ENCODE data around the gene CTNNA1.
"Not testable (repeated sequence)": the region's sequence is repeated elsewhere in the genome, so short reads cannot be mapped to it uniquely, and the experiment has no call there.

Gene CTNNA1

GRCh38 chr5:138914338-138914737, 161.1 kb downstream of the CTNNA1 start:
- Histone ChIP-seq H3K27me3 (ENCODE audit: insufficient read depth, low read length, poor library complexity, severe bottlenecking) (no peaks in the 10 kb centered on the region), H3F3A (ENCODE audit: low read depth) (no peaks in the 10 kb centered on the region), H3K4me3 (ENCODE audit: low read length, poor library complexity, severe bottlenecking) (no peak overlapping the region), H3K4me2 (ENCODE audit: low read depth, low read length, poor library complexity, severe bottlenecking) (no peak overlapping the region), H2AFZ (ENCODE audit: low read length) (no peak overlapping the region), H3K9me3 (ENCODE audit: insufficient read depth, low read depth, low read length) (peaks cover 10% of the 10 kb centered on the region; the same call in 1 of the 2 replicates), H3K79me2 (ENCODE audit: insufficient read depth, low read length) (no peaks in the 10 kb centered on the region), H3K4me1 (ENCODE audit: insufficient read depth, low read length, poor library complexity, severe bottlenecking) (peaks cover 14% of the 10 kb centered on the region), H3K9ac (ENCODE audit: low read depth, low read length, poor library complexity, severe bottlenecking) (no peak overlapping the region), H3K36me3 (ENCODE audit: insufficient read depth, low read length) (peaks cover 6% of the 10 kb centered on the region; the same call in 1 of the 2 replicates), H4K20me1 (ENCODE audit: insufficient read depth, low read length, poor library complexity, severe bottlenecking) (no peaks in the 10 kb centered on the region), H3K9me2 (replicated peaks; ENCODE audit: low read depth, low read length) (no peaks in the 10 kb centered on the region)
- TF ChIP-seq EZH2phosphoT487 (IDR thresholded peaks at IDR 0.05; ENCODE audit: borderline replicate concordance) = no peak
- TF ChIP-seq CTCF (conservative IDR thresholded peaks at IDR 0.05; ENCODE audit: low read length) = no peak

GRCh38 chr5:138918686-138919085, 165.5 kb downstream of the CTNNA1 start:
- H3K9ac ChIP-seq (ENCODE audit: low read depth, low read length, poor library complexity, severe bottlenecking) = no peak overlapping the region
- H3K9me3 ChIP-seq (ENCODE audit: insufficient read depth, low read depth, low read length) = no peaks in the 10 kb centered on the region
- no peaks in the 10 kb centered on the region for H3K9me2 ChIP-seq (replicated peaks; ENCODE audit: low read depth, low read length)
- H3K36me3 ChIP-seq (ENCODE audit: insufficient read depth, low read length) = no peaks in the 10 kb centered on the region
- no peaks in the 10 kb centered on the region for H3K79me2 ChIP-seq (ENCODE audit: insufficient read depth, low read length)
- H3F3A ChIP-seq (ENCODE audit: low read depth) = no peaks in the 10 kb centered on the region
- no peak for TF ChIP-seq CTCF (conservative IDR thresholded peaks at IDR 0.05; ENCODE audit: low read length)
- peaks cover 7% of the 10 kb centered on the region for H3K4me1 ChIP-seq (ENCODE audit: insufficient read depth, low read length, poor library complexity, severe bottlenecking)
- no peak overlapping the region for H2AFZ ChIP-seq (ENCODE audit: low read length)
- no peaks in the 10 kb centered on the region for H3K27me3 ChIP-seq (ENCODE audit: insufficient read depth, low read length, poor library complexity, severe bottlenecking)
- H4K20me1 ChIP-seq (ENCODE audit: insufficient read depth, low read length, poor library complexity, severe bottlenecking) = no peaks in the 10 kb centered on the region
- H3K4me3 ChIP-seq (ENCODE audit: low read length, poor library complexity, severe bottlenecking) = no peak overlapping the region
- H3K4me2 ChIP-seq (ENCODE audit: low read depth, low read length, poor library complexity, severe bottlenecking) = no peak overlapping the region

- Histone ChIP-seq H3K27me3 (ENCODE audit: insufficient read depth, low read length, poor library complexity, severe bottlenecking) (no peaks in the 10 kb centered on the region), H3F3A (ENCODE audit: low read depth) (no peaks in the 10 kb centered on the region), H3K9ac (ENCODE audit: low read depth, low read length, poor library complexity, severe bottlenecking) (no peak overlapping the region), H4K20me1 (ENCODE audit: insufficient read depth, low read length, poor library complexity, severe bottlenecking) (no peaks in the 10 kb centered on the region), H3K4me3 (ENCODE audit: low read length, poor library complexity, severe bottlenecking) (no peak overlapping the region), H3K9me3 (ENCODE audit: insufficient read depth, low read depth, low read length) (no peaks in the 10 kb centered on the region), H3K36me3 (ENCODE audit: insufficient read depth, low read length) (peaks cover 8% of the 10 kb centered on the region; the same call in 1 of the 2 replicates), H2AFZ (ENCODE audit: low read length) (no peak overlapping the region), H3K79me2 (ENCODE audit: insufficient read depth, low read length) (no peaks in the 10 kb centered on the region), H3K9me2 (replicated peaks; ENCODE audit: low read depth, low read length) (no peaks in the 10 kb centered on the region), H3K4me1 (ENCODE audit: insufficient read depth, low read length, poor library complexity, severe bottlenecking) (peaks cover 7% of the 10 kb centered on the region), H3K4me2 (ENCODE audit: low read depth, low read length, poor library complexity, severe bottlenecking) (no peak overlapping the region)
- TF ChIP-seq CTCF (conservative IDR thresholded peaks at IDR 0.05; ENCODE audit: low read length) (no peak), EZH2phosphoT487 (IDR thresholded peaks at IDR 0.05; ENCODE audit: borderline replicate concordance) (no peak)
Measured at GRCh38 chr5:138920181-138920580, 167.0 kb downstream of the CTNNA1 start.

GRCh38 chr5:138921362-138921761, 168.1 kb downstream of the CTNNA1 start:
- not testable (repeated sequence) for H3K4me3 ChIP-seq (ENCODE audit: low read length, poor library complexity, severe bottlenecking); H3K79me2 ChIP-seq (ENCODE audit: insufficient read depth, low read length); H3K9me3 ChIP-seq (ENCODE audit: insufficient read depth, low read depth, low read length); H3K4me1 ChIP-seq (ENCODE audit: insufficient read depth, low read length, poor library complexity, severe bottlenecking); H3K4me2 ChIP-seq (ENCODE audit: low read depth, low read length, poor library complexity, severe bottlenecking); H3K9me2 ChIP-seq (replicated peaks; ENCODE audit: low read depth, low read length); H3K9ac ChIP-seq (ENCODE audit: low read depth, low read length, poor library complexity, severe bottlenecking); H4K20me1 ChIP-seq (ENCODE audit: insufficient read depth, low read length, poor library complexity, severe bottlenecking); H3K27me3 ChIP-seq (ENCODE audit: insufficient read depth, low read length, poor library complexity, severe bottlenecking); H3F3A ChIP-seq (ENCODE audit: low read depth); H2AFZ ChIP-seq (ENCODE audit: low read length)
- H3K36me3 ChIP-seq (ENCODE audit: insufficient read depth, low read length) = peaks cover 16% of the 10 kb centered on the region; the same call in 1 of the 2 replicates
